Measurements from ENCODE around the gene SPARC.

DNA sequence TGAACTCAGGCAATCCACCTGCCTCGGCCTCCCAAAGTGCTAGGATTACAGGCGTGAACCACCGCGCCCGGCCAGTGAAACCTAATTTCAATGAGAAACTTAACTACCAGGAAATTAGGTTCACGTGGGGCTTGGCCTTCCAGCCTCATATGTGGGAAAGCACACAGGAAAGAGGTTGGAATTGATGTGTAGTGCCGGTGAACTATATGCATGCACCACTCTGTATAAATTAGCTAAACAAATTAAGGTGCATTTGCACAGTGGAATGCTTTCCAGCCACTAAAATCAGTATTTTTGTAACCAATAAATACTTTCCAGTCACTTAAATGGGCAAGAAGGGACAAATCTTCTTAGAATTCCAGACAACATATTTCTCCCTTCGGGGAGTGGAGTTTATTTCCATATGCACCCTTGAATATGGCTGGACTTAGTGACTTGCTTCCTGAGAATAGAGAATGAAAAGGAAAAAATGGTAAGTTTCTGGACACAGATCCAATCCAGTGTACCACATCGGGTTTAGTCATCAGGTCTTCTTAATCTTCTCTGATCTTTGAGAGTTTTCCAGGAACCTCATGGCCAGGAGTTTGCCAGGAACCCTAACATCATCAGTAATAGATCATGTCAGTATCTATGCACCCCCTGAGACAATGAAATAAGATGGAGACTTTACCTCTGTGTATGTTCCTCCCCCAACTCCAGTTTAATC, 46.8 kb upstream of the SPARC start:
- TF ChIP-seq EP300 (IDR thresholded peaks at IDR 0.05; ENCODE audit: borderline replicate concordance) (no peak), TEAD4 (IDR thresholded peaks at IDR 0.05) (no peak), RAD21 (IDR thresholded peaks at IDR 0.05; ENCODE audit: low read depth) (no peak), CREB1 (IDR thresholded peaks at IDR 0.05; ENCODE audit: low read depth) (no peak), CEBPB (IDR thresholded peaks at IDR 0.05) (no peak), FOXM1 (IDR thresholded peaks at IDR 0.05; ENCODE audit: borderline replicate concordance, low read depth) (no peak)
- TF ChIP-seq, protein P1, sequence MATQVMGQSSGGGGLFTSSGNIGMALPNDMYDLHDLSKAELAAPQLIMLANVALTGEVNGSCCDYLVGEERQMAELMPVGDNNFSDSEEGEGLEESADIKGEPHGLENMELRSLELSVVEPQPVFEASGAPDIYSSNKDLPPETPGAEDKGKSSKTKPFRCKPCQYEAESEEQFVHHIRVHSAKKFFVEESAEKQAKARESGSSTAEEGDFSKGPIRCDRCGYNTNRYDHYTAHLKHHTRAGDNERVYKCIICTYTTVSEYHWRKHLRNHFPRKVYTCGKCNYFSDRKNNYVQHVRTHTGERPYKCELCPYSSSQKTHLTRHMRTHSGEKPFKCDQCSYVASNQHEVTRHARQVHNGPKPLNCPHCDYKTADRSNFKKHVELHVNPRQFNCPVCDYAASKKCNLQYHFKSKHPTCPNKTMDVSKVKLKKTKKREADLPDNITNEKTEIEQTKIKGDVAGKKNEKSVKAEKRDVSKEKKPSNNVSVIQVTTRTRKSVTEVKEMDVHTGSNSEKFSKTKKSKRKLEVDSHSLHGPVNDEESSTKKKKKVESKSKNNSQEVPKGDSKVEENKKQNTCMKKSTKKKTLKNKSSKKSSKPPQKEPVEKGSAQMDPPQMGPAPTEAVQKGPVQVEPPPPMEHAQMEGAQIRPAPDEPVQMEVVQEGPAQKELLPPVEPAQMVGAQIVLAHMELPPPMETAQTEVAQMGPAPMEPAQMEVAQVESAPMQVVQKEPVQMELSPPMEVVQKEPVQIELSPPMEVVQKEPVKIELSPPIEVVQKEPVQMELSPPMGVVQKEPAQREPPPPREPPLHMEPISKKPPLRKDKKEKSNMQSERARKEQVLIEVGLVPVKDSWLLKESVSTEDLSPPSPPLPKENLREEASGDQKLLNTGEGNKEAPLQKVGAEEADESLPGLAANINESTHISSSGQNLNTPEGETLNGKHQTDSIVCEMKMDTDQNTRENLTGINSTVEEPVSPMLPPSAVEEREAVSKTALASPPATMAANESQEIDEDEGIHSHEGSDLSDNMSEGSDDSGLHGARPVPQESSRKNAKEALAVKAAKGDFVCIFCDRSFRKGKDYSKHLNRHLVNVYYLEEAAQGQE (IDR thresholded peaks at IDR 0.05; ENCODE audit: low read depth): no peak
- TF ChIP-seq, protein P2, sequence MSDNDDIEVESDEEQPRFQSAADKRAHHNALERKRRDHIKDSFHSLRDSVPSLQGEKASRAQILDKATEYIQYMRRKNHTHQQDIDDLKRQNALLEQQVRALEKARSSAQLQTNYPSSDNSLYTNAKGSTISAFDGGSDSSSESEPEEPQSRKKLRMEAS (IDR thresholded peaks at IDR 0.05): no peak

Measured in Ishikawa (cell line).